Anterior cingulate cortex (tissue), 58 donors: ENCODE results near the gene TTBK2.
"Not testable (repeated sequence)": the region's sequence is repeated elsewhere in the genome, so short reads cannot be mapped to it uniquely, and the experiment has no call there.

Source experiments
- DNase-seq, 58 donors: peaks; one replicate each; lab custom pipeline; 2025; lab: John Stamatoyannopoulos, UW

Gene TTBK2

GRCh38 chr15:42920519-42921341 lies at the start of gene TTBK2:
Gene TTBK2 (minus strand): TSS chr15:42920778. CDS start chr15:42878617, 42,161 bp downstream.
- DNase-seq = peak; percentile 88 to 99 (median 98)

DNA sequence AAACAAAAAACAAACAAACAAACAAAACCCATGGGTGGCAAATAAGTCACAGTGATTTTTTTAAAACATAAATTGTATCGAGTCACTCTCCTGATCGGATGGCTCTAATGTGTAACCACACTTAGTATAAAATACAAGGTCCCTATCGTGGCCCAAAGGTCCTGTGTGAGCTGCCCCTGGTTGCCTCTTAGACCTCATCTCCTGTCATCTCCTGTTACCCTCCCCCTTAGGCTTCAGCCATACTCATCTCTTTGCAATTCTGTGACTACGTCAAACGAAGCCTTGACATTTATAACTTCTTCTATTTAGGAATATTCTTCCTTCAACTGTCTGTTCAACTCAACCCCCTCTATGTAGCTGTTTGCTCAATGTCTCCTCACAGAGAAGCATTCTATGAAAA lies 43.9 kb upstream of the TTBK2 start:
- DNase-seq = no peak

GRCh38 chr15:42955518-42955917 lies 34.9 kb upstream of the TTBK2 start:
- no peak for DNase-seq

DNA sequence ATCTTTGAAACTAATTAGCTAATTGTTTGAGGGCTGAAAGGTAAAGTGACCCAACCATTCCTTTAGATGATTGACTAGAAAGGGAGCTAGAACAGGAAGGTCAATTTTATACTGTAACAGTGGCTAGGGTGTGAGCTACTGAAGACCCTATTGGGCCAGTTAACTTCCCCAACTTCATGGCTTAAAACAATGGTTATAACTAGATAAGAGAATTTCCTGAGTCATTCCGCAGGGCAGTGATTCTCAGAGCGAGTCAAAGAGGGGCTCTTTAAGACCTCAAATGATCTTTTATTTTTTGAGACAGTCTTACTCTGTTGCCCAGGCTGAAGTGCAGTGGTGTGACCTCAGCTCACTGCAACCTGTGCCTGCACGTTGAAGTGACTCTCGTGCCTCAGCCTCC lies 33.7 kb upstream of the TTBK2 start:
- DNase-seq = no peak

DNA sequence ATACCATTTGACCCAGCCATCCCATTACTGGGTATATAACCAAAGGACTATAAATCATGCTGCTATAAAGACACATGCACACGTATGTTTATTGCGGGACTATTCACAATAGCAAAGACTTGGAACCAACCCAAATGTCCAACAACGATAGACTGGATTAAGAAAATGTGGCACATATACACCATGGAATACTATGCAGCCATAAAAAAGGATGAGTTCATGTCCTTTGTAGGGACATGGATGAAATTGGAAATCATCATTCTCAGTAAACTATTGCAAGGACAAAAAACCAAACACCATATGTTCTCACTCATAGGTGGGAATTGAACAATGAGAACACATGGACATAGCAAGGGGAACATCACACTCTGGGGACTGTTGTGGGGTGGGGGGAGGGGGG lies 28.3 kb upstream of the TTBK2 start:
- DNase-seq = not testable (repeated sequence)

- no peak for DNase-seq
Measured at GRCh38 chr15:42940527-42940926, 19.9 kb upstream of the TTBK2 start.

DNA sequence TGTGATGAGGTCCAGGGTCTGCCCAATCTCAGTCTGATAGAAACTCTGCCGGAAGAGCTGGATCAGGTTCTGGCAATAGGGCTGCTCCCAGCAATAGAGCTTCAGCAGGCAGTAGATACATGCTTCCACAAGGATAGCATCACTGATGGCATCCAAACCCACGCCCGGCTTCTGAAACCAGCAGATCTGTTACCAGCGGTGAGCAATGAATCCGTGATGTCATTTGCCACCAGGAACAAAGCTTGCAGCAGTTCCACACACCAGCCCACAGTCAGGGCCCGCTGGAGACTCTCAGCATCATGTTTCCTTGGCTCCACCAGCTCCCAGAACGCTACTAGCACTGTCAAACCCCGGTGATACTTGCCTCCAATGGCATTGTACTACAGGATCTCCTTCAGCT lies 19.3 kb upstream of the TTBK2 start:
- DNase-seq = peak in 50 of 58 donors; percentile 2 to 82 (median 34)

DNA sequence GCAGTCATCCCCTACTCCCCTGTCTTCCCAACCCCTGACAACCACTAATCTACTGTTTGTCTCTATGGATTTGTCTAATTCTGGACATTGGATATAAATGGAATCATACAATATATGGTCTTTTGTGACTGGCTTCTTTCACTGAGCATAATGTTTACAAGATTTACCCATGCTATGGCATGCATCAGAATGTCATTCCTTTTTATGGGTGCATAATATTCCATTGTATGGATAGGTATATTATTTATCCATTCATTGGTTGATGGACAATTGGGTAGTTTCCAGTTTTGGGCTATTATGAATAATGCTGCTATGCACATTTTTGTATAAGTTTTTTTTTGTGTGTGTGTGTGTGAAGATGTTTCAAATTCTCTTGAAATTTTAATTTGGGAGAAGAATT lies 16.6 kb upstream of the TTBK2 start:
- no peak for DNase-seq

DNA sequence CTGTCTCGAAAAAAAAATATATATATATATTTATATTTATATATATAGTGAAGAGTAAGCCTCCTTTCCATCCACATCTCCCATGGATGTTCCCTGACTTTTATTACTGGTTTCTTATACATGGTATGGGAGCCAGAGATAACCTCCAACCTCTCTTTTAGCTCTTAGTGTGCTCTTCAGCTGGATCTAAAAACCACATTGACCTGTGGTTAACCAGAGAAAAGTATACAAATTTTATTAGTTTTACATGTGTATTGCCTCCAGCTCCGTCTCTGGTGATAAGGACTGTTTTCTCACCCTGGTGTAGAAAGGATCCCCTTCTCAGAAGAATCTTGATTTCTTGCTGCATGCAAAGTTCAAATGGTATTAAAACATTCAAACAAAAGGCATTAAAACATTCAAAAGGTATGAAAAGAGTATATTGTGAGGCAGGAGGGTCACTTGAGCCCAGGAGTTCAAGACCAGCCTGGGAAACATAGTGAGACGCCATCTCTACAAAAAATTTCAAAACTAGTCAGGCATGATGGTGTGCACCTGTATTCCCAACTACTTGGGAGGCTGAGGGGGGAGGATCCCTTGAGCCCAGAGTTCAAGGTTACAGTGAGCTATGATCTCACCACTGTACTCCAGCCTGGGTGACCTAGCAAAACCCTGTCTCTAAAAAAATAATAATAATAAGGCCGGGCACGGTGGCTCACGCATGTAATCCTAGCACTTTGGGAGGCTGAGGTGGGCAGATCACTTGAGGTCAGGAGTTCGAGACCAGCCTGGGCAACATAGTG lies 13.5 kb upstream of the TTBK2 start:
- DNase-seq = no peak

DNA sequence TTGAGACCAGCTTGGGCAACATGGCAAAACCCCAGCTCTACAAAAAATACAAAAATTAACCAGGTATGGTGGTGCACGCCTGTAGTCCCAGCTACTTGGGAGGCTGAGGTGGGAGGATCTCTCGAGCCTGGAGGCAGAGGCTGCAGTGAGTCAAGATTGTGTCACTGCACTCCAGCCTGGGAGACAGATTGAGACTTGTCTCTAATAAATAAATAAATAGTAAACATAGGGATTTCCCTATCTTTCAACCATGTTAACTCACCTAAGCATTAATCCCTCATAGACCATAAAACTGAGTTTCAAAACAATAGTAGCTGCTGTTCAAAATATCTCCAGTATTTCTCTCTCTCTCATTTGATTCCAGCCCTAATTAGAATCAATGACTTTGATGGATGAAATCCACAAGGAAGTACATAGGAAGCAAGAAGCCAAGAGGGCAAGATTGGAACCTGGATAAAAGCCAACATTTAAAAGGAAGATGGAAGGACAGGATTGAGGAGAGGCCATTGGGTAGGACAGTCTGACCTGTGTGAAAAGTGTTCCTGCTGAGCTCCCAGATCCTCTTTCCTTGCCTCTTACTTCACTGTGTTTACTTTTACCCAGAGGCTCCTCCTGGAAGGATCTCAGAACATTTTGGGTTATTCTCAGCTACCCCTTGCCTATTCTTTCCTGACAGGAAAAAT lies 12.4 kb upstream of the TTBK2 start:
- DNase-seq = no peak

GRCh38 chr15:42931702-42932486 lies 11.3 kb upstream of the TTBK2 start:
- no peak for DNase-seq

GRCh38 chr15:42929306-42929848 lies 8.8 kb upstream of the TTBK2 start:
- no peak for DNase-seq

GRCh38 chr15:42921342-42921731 lies 759 bp upstream of the TTBK2 start:
- peak in 41 of 58 donors; percentile 22 to 78 (median 52) for DNase-seq

DNA sequence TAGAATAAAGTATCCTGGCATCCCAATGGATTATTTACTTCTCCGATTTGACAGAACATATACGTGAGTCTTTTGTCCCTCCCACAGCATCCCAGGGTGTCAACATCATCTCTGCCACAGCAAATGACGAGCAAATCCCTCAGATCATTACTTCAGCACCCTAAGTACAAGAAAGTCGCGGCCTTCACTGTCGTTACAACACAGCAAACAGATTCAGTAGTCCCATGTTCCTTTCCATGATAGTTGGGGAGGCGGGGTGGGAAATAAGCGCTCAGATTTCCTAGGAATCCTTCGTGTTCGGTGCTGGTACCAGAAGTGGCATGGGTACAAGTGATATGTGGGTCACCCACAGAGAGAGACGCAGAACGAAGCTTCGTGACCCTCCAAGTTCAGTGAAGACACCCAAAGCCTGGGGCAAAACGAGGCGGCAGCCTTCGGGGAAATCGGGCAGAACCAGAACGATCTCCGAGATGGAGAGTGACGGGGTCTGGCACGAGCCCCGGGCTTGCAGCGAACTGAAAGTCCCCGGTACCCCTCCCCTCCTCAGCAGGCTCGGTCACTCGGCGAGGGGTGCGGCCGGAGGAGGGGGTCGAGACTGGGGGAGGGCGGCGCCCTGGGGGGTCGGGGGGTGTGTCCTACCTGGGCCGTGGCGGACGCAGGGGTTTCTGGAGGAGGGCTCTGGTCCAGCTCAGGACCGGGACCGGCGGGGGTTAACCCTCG lies 619 bp downstream of the TTBK2 start:
- peak in 43 of 58 donors; percentile 6 to 74 (median 50) for DNase-seq

DNA sequence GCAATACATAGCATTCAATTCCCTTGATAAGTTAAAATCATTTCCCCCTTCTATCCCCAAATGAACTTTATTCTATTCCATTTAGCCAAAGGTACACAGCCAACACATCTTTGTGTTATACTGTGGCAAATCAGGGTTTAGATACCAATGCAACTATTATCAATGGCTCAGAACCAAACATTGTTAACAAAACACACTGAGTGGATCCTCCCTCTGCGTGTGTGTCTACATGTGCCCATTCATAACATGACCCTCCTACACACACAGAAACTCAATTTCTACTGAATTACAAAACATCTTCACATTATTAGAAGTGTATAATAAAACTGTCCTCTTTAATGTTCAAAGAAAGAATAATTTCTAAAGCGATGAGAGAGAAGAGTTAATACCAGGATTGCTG lies 1.3 kb downstream of the TTBK2 start:
- DNase-seq = no peak

DNA sequence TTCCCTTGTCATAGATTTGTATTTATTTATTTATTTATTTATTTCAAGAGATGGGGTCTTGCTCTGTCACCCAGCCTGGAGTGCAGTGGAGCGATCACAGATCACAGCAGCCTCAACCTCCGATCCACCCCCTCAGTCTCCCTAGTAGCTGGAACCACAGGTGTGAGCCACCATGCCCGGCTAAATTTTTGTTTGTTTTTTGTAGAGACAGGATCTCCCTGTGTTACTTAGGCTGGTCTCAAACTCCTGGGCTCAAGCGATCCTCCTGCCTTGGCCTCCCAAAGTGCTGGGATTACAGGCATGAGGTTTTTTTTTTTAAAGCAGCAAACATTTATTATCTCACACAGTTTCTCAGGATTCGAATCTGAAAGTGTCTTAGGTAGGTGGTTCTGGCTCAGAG lies 2.5 kb downstream of the TTBK2 start:
- no peak for DNase-seq

- no peak for DNase-seq
Measured at GRCh38 chr15:42915654-42916315, 4.8 kb downstream of the TTBK2 start.

DNA sequence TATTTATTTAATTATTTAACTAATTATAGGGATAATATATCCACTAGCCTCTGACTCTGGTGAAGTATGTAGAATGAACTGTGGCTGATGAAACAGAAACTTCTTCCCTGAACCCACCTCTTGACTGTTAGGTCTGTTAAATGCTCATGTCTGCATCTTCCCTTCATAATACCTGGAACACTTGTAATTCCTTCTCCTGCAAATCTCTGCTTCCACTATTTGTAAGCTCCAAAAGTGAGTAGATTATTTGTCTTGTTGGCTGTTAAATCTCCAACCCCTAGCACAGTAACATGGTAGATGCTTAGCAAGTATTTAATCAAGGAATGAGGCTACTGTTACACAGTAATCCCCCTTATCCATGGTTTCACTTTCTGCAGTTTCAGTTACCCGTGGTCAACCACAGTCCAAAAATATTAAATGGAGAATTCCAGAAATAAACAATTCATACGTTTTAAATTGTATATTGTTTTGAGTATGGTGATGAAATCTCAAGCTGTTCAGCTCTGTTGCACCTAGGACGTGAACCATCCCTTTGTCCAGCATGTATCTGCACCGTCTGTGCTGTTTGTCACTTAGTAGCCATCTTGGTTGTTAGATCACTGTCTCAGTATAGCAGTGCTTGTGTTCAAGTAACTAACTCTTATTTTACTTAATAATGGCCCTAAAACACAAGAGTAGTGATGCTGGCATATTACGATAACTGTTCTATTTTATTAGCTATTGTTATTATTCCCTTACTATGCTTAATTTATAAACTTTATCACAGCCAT lies 5.7 kb downstream of the TTBK2 start:
- no peak for DNase-seq
